Measurements from ENCODE around the gene PCGF2.
"Not testable (repeated sequence)": the region's sequence is repeated elsewhere in the genome, so short reads cannot be mapped to it uniquely, and the experiment has no call there.

GRCh38 chr17:38726145-38726544 lies 22.0 kb downstream of the PCGF2 start:
- TF ChIP-seq POLR2AphosphoS5 (IDR thresholded peaks at IDR 0.05; ENCODE audit: borderline replicate concordance, low read depth, low read length); EZH2 (IDR thresholded peaks at IDR 0.05): not testable (repeated sequence)
